HG03469 (cell line): ENCODE results near the gene ARHGAP31.
"Not testable (repeated sequence)": the region's sequence is repeated elsewhere in the genome, so short reads cannot be mapped to it uniquely, and the experiment has no call there.

Source experiments
- ATAC-seq: cut with Tn5 transposase; IDR thresholded peaks from one replicate; pipeline ENCODE4 v1.9.1; 2021; ENCODE audit warnings: mild to moderate bottlenecking, moderate library complexity, moderate number of reproducible peaks; ENCODE audit not compliant: unreplicated experiment

ARHGAP31 gene

GRCh38 chr3:119293105-119293870 lies 895 bp upstream of the ARHGAP31 start:
- ATAC-seq = no peak

- peak; percentile 21 for ATAC-seq
These were observed 801 bp downstream of the ARHGAP31 start for GRCh38 chr3:119294696-119295671.

- no peak for ATAC-seq
These were observed 1.9 kb downstream of the ARHGAP31 start for GRCh38 chr3:119295816-119296726.

DNA sequence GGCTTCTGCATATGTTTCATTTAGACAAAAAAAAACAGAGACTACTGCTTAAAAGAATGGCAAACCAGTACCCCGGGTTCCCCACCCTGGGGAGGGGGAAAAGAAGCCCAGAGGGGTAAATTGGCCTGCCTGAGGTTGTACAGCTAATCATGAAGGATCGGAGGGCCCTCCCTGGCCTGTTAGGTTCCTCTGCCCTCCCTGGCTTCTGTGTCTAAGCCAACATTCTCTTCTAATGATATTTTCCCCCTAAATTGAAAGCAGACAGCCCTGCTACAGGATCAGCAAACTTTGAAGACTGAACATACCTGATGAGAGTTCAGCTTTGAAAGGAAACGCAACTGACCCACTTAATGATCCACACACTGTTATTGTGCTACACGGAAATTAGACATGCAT lies 2.5 kb downstream of the ARHGAP31 start:
- ATAC-seq = no peak

- no peak for ATAC-seq
These were observed 3.0 kb downstream of the ARHGAP31 start for GRCh38 chr3:119297169-119297568.

GRCh38 chr3:119298565-119298941 lies 4.4 kb downstream of the ARHGAP31 start:
- ATAC-seq = no peak

GRCh38 chr3:119300991-119301391 lies 6.8 kb downstream of the ARHGAP31 start:
- no peak for ATAC-seq

DNA sequence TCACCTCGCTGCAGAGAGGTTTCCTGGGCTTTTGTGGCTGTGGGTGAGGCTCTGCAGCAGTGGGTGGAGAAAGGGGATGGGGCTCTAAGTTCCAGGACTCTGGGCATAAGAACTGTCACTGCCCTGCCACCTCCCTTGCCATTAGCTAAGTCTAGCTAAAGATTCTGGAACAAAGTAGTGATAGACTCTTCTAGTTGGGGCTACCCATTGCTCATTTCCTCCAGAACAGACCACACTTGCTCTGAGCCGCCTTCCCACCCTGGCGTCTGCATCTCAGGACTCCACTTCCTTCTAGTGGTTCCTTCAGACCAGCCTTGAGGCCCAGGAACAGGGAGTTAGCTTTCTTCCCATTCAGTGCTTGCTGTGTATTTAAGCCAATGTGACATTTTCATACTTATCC lies 7.5 kb downstream of the ARHGAP31 start:
- no peak for ATAC-seq

DNA sequence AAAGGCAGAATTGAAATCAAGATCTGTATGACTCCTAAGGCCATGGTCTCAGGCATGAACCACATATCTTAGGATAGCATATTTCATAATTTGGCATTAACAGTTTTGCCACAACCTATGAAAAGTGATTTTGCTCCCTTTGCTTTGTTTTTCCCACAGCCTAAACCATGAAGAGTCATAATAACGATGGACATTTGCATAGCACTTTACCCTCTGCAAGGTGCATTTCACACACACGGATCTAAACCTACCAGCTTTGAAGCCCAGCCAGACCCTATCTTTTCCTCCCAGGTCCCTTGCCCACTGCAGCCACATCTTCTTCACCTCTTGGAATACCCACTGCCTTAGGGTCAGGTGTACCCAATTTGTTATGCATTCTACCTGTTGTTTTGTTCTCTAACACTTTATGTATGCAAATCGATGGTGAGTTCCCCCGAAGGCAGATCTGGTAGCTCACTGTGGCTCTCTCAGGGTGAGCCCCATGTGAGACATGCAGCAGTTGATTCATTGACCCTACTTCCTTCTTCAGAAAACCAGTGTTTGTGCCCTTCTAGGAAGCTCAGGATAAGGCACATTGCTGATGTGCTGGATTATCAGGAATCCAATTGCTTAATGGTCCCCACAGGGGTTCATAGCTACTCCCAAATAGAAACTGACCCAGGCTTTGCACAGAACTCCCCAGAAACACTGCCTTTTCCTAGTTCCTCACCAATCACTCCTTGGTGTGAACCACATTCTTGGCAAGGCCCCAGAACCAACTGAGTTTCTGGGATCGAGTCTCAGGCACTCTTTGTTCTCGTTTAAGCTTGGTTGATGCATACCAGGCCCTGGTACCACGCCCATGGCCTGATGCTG lies 8.7 kb downstream of the ARHGAP31 start:
- no peak for ATAC-seq

GRCh38 chr3:119304201-119304713 lies 10.1 kb downstream of the ARHGAP31 start:
- ATAC-seq = no peak

DNA sequence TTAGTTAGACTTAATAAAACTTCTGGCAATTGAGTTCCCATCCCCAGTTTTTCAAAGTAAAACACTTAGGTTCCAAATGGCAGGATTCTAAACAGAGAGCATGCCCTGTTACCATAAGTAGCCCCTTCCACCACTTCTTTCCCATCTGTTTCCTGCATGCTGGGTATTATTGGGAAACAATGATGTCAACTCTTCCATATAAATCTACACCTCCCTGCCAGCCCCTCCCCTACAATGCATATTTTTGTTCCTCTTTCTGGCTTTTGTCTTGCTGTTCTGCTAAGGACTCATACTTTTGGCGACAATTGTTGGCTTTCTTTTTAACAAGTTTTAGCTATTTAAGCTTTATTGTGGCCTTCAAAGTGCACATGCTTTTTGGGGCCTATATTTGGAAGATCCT lies 11.1 kb downstream of the ARHGAP31 start:
- ATAC-seq = no peak

DNA sequence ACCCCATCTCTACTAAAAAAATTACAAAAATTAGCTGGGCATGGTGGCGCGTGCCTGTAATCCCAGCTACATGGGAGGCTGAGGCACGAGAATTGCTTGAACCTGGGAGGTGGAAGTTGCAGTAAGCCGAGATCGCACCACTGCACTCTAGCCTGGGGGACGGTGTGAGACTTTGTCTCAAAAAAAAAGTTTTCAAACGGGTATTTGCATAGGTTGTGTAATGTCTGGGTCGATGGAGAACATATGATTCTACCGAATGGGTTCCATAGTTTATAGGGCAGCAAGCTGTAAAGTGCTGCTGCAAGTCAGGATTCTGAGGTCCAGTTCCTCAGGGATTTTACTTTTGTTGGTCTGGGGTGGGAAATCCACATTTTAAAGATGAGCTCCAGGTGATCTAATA lies 12.2 kb downstream of the ARHGAP31 start:
- not testable (repeated sequence) for ATAC-seq

GRCh38 chr3:119308355-119308754 lies 14.2 kb downstream of the ARHGAP31 start:
- no peak for ATAC-seq

- ATAC-seq = no peak
These were observed 15.4 kb downstream of the ARHGAP31 start for GRCh38 chr3:119309591-119309990.

DNA sequence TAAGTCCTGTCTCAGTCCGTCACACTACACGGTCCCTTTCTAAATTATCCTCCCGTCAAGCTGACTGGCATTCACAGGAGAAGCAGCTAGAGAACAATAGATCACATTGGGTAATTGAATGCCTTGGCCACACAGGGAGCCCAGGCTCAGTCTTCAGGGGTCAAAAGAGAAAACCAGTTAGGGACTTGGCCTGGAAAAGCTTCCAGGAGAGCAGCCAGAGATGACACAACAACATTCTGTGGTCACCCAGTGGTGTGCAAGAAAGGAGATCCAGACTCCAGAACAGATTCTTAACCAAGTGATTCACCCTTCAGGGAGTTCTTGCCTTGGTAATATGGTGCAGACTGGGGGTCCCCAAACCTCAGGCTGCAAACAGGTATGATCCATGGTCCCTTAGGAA lies 15.9 kb downstream of the ARHGAP31 start:
- ATAC-seq = no peak

DNA sequence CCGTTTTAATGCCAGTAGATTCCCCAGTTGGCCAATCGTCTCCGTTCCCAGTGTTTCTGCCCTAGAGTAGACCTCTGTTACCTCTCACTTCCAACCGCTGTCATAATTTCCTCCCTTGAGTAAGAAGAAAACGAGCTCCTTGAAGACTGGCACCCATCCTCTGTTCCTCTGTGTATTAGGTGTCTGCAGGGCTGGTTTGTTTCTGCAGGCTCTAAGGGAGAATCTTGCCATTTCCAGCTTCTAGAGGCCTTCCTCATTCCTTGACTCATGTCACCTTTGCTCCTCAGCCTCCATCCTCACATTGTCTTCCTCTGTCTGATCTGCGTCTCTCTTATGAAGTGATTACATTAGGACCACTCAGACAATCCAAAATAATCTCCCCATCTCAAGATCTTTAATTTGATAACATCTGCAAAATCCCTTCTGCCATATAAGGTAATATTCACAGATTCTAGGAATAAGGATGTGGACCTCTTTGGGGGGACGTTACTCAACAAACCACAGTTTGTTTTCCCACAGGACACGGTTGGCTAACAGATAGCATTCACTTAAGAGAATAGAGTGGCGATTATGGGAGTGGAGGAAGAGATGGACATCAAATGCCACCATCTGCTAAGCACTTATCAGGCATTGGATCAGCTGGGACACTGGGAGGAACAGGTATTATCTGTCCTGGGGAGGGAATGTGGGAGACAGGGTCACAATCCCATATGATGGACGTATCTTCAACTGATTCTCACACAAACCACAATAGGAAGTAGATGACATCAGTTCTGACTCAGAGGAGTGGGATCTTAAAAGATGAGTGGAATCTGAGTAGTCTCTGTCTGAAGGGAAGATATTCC lies 17.1 kb downstream of the ARHGAP31 start:
- no peak for ATAC-seq

DNA sequence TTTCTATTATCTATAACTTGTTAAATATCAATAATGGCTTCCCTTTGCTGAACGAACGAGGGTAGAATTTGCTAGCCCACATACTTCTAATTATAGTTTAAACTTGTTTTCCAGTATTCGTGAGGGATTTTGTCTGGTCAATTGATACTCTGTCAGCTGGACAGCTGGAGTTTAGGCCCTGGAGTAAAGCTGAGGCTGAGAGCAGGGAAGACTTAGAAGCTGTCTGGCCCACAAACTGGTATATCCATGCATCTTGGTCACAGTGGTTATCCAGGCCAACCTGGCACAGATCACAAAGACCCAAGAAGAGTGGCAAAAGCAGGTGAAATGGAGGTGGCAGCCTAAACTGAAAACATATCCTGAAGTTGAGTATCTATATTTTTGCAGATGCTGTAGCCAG lies 19.3 kb downstream of the ARHGAP31 start:
- no peak for ATAC-seq

DNA sequence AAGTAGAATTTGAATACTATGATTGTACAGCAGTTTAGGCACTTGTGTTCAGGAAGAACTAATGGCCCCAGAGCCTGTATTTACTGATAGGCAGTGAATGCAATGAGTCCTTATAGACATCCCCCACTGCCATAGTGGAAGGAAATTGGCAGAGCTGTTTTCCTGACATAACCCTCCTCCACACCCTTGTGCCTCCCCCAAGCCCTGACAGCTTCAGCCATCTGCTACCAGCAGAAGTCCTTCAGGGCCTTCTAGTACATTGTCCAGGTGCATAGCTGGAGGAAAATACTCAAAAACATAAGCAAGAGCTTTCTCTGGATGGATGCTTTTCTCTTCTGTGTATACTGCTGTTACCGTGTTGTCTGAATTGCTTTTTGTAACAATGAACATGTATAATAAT lies 20.6 kb downstream of the ARHGAP31 start:
- ATAC-seq = no peak
